ENCODE results near the gene FRMD5.
"Not testable (repeated sequence)": the region's sequence is repeated elsewhere in the genome, so short reads cannot be mapped to it uniquely, and the experiment has no call there.

FRMD5 gene

GRCh38 chr15:44029003-44029402 lies 166.1 kb downstream of the FRMD5 start:
- no peak for DNase-seq

GRCh38 chr15:44028349-44028748 lies 166.7 kb downstream of the FRMD5 start:
- DNase-seq, result no peak

GRCh38 chr15:44024155-44024554 lies 170.9 kb downstream of the FRMD5 start:
- DNase-seq, result no peak

DNA sequence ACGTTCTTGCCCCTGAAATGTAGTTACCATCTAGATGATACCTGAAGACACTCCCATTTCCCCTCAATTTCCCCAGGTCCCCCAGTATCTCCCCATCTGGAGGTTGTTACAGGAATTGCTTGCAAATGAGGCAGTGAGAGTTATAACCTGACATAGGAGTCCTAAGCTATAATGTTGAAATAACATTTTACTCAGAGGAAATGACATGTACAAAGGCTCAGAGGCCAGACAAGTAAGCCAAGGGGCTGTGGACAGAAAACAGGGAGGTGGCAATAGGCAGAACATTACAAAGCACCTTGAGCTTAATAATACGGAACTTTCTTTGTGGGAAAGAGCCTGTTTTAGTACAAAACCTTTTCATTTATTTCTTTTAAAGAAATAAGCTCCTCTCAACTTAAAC lies 171.9 kb downstream of the FRMD5 start:
- no peak for DNase-seq

DNA sequence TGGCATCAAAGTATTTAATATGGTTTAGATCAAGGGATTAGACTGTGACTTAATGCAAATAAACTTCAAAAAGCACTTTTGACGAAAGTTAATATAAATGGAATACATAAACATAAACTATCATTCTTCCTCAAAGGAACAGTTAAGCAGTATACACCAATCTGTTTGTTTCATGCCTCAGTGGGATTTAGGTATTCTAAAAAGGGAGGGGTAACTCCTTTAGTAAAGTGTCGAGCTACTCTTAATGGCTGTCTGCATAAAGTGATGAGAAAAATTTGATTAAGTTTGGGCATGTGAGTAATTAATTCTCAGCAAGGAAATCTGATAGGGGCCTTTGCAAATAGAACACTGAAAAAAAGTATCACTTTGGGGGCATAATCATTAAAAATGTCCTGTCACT lies 176.9 kb downstream of the FRMD5 start:
- no peak for DNase-seq

GRCh38 chr15:44015545-44016305 lies 179.3 kb downstream of the FRMD5 start:
- no peak for DNase-seq

GRCh38 chr15:44011238-44011854 lies 183.7 kb downstream of the FRMD5 start:
- no peak for DNase-seq

DNA sequence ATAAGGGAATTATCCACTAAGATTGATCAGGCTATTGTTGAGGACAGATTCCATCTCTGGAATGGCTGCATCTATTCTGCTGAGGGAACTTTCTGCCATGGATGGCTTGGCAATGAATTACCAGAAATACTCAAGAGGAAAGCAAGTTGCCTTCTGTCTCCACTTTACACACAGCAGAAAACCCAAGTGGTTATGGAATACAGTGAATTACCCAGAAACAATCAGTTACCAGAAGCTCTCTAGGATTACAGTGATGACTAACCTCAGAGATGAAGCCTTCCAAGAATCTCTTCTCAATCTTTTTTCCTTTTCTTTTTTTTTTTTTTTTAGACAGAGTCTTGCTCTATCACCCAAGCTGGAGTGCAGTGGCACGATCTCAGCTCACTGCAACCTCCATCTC lies 185.0 kb downstream of the FRMD5 start:
- no peak for DNase-seq

DNA sequence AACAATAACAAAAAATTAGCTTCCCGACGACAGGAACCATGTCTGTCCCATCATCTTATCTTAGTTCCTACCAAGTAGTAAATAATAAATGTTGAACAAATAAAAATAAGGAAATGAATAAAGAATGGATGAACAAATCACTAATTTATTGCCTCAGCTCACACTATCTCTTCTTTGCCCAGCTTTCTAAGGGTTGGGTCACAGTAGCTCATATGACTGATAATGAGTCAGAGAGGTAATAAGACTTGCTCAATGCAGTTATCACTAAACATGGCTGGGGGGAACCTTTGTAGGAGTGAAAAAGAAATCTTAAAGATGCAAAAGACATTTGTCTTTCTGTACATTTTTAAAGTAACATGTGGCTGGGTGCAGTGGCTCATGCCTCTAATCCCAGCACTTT lies 186.0 kb downstream of the FRMD5 start:
- DNase-seq, result no peak

GRCh38 chr15:44000248-44000647 lies 194.8 kb downstream of the FRMD5 start:
- DNase-seq, result not testable (repeated sequence)

DNA sequence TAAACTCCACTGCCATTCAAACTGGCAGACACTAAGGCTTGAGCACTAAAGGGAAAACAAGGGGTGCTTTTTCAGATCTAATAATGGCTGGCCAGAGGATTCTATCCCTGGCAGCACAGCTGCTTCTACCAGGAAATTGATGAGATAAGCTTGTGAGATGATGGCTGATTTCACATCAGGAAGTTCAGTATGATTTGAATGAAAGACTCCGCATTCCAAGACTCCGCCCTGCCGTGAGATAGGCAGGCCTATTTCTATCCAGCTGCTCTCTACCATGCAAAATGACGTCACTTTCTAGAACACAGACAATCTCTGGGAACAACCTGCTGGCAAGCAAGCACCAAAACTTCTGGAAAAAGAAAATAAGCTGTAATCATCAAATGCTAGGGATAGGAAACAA lies 196.5 kb downstream of the FRMD5 start:
- DNase-seq, result no peak

DNA sequence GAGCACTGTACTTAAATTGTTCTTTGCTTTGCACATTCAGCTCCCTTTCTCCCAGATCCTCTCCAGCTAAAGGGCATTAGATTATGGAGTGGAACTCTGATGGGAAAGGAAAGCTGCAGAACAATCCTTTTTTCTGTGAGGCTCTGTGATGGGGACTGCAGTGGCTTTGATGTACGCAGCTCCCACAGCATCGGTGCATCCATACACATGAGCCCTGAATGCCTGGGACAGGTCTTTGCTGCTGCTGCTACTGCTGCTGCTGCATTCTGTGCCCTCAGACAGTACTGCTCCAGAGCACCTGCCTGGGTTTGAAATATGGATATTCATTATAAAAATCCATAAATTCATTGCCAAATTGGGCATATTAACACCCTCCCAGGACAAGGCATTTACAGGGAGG lies 203.9 kb downstream of the FRMD5 start:
- no peak for DNase-seq

- DNase-seq, result no peak
Measured at GRCh38 chr15:43989938-43990337, 205.1 kb downstream of the FRMD5 start.

DNA sequence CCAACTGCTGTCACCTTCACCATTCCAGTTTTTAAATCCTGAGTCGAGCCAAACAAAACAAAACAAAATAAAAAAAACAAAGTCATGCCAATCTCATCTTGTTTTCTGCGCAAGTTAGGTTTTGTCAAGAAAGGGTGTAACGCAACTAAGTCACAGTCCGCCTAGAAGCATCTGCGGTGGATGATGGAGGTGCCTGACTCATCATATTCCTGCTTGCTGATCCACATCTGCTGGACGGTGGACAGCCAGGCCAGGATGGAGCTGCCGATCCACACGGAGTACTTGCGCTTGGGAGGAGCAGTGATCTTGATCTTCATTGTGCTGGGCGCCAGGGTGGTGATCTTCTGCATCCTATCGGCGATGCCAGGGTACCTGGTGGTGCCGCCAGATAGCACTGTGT lies 206.2 kb downstream of the FRMD5 start:
- DNase-seq, result no peak

DNA sequence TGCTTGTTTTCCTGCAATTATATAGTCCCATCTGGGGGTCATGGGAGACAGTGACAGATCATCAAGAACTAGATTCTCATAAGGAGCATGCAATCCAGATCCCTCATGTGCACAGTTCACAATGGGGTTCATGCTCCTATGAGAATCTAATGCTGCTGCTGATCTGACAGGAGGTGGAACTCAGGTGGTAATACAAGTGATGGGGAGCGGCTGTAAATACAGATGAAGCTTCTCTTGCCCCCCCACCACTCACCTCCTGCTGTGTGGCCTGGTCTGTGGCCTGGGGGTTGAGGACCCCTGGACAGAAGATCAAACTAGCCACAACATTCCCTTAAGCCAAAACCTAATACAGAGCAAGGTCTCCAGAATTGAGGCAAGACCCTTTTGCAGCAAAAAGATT lies 207.1 kb downstream of the FRMD5 start:
- no peak for DNase-seq

GRCh38 chr15:43985976-43986680 lies 208.9 kb downstream of the FRMD5 start:
- no peak for DNase-seq

- DNase-seq, result no peak
Measured at GRCh38 chr15:43981576-43981975, 213.5 kb downstream of the FRMD5 start.

- no peak for DNase-seq
Measured at GRCh38 chr15:43977072-43977884, 217.8 kb downstream of the FRMD5 start.

- no peak for DNase-seq
Measured at GRCh38 chr15:43975770-43976169, 219.3 kb downstream of the FRMD5 start.

DNA sequence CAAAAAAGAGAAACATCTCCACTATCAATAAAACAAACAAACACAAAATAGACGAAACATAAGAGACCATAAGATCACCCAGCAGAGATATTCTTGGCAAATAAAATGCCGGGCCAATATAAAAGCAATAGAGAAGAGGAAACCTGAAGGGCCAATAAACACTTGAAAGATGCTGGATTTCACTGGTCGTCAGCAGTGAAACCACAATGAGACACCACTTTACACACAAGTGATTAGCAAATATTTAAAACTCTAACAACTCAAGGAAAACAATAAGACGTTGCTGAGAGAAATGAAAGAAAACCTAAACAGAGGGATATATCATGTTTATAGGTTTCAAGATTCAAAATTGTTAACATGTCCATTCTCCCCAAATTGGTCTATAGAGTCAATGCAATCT lies 219.7 kb downstream of the FRMD5 start:
- no peak for DNase-seq

GRCh38 chr15:43974852-43975251 lies 220.2 kb downstream of the FRMD5 start:
- no peak for DNase-seq

- DNase-seq, result no peak
Measured at GRCh38 chr15:43969802-43970375, 225.2 kb downstream of the FRMD5 start.

GRCh38 chr15:43968551-43968950 lies 226.5 kb downstream of the FRMD5 start:
- DNase-seq, result no peak

Data from NCI-H2227 treated with DMSO at 0.1 percent for 48 hours (cell line).